PC-3 (cell line): ENCODE measurements around the gene KDELR1. TPM values are rescaled to one million over a fixed set of nuclear protein-coding genes. Genes with fewer than 3 reads are reported as not detected.
A peak's percentile ranks its signal among the peaks of the same experiment; 100 is the strongest.

Experiments
- ATAC-seq: fragments of 200-7000 bp; cut with Tn5 transposase; 2 replicates; pipeline ENCODE4 v1.9.1; 2020; ENCODE audit warnings: mild to moderate bottlenecking, moderate library complexity
- BruUV-seq: library from RNA; stranded (reverse); fragments of 400-500 nt; replicated peaks from 2 replicates; lab custom pipeline; 2021; lab: Mats Ljungman, UMichigan
- CTCF ChIA-PET: fragments of 300-600 bp; sonication (Branson Sonifier 250); formaldehyde crosslinking; loops from one replicate; lab custom pipeline; 2022; ENCODE audit warnings: antibody characterized with exemption; lab: Charles Lee
- POLR2A ChIA-PET: fragments of 300-600 bp; sonication (Branson Sonifier 250); formaldehyde crosslinking; loops from one replicate; lab custom pipeline; 2022; ENCODE audit warnings: antibody characterized with exemption; ENCODE audit not compliant: unreplicated experiment; lab: Charles Lee
- DNase-seq: peaks from one replicate; pipeline ENCODE4 v3.0.0-alpha.2; 2015
- H2AFZ ChIP-seq: fragments of 300-600 bp; sonication (generic); 2 replicates; pipeline ENCODE4 v1.6.0; 2016; ENCODE audit warnings: antibody characterized with exemption, low read length
- H3F3A ChIP-seq: fragments of 300-600 bp; sonication (generic); one replicate; pipeline ENCODE4 v1.6.0; 2017; ENCODE audit warnings: antibody characterized with exemption, low read length, control low read depth, mild to moderate bottlenecking; ENCODE audit not compliant: unreplicated experiment
- H3K27ac ChIP-seq: fragments of 300-600 bp; sonication (generic); 2 replicates; pipeline ENCODE4 v1.5.1; 2016; ENCODE audit warnings: mild to moderate bottlenecking, low read length
- H3K27me3 ChIP-seq: fragments of 300-600 bp; sonication (generic); 2 replicates; pipeline ENCODE4 v1.6.1; 2016; ENCODE audit warnings: low read length, mixed read lengths
- H3K36me3 ChIP-seq: fragments of 300-600 bp; sonication (generic); 2 replicates; pipeline ENCODE4 v1.6.1; 2016; ENCODE audit warnings: low read depth, mixed run types, low read length, mixed read lengths
- H3K4me1 ChIP-seq: fragments of 300-600 bp; sonication (generic); 2 replicates; pipeline ENCODE4 v1.5.1; 2016; ENCODE audit warnings: low read length; ENCODE audit not compliant: insufficient read depth
- H3K4me2 ChIP-seq: fragments of 300-600 bp; sonication (generic); 2 replicates; pipeline ENCODE4 v1.6.0; 2016; ENCODE audit warnings: low read length
- H3K4me3 ChIP-seq: fragments of 300-600 bp; sonication (generic); 2 replicates; pipeline ENCODE4 v1.5.1; 2016; ENCODE audit warnings: mild to moderate bottlenecking, low read length, mixed read lengths
- H3K79me2 ChIP-seq: fragments of 300-600 bp; sonication (generic); 2 replicates; pipeline ENCODE4 v1.6.1; 2017; ENCODE audit warnings: low read length, mixed read lengths
- H3K9ac ChIP-seq: fragments of 300-600 bp; sonication (generic); 2 replicates; pipeline ENCODE4 v1.6.0; 2016; ENCODE audit warnings: mild to moderate bottlenecking, low read length
- H3K9me2 ChIP-seq: fragments of 300-600 bp; sonication (generic); replicated peaks from 2 replicates; pipeline ENCODE4 v1.6.1; 2016; ENCODE audit warnings: mixed run types, low read length, mixed read lengths
- H3K9me3 ChIP-seq: fragments of 300-600 bp; sonication (generic); 2 replicates; pipeline ENCODE4 v1.6.1; 2016; ENCODE audit warnings: low read length, mixed read lengths
- H4K20me1 ChIP-seq: fragments of 300-600 bp; sonication (generic); 2 replicates; pipeline ENCODE4 v1.6.1; 2016; ENCODE audit warnings: low read length, mixed read lengths
- EZH2 ChIP-seq: fragments of 300-600 bp; sonication (generic); IDR thresholded peaks from one replicate; pipeline ENCODE4 v1.6.1; 2017; ENCODE audit warnings: antibody characterized with exemption, mild to moderate bottlenecking, low read length; ENCODE audit not compliant: unreplicated experiment
- EZH2phosphoT487 ChIP-seq: fragments of 300-600 bp; sonication (generic); IDR thresholded peaks from 2 replicates; pipeline ENCODE4 v1.6.1; 2018; ENCODE audit warnings: mild to moderate bottlenecking, antibody characterized with exemption, low read length, borderline replicate concordance
- intact Hi-C: fragments of 100-400 bp; cut with micrococcal nuclease; formaldehyde crosslinking; loops from 2 replicates; pipeline ENCODE4 v1.9.0; 2023
- total RNA-seq: library from RNA; depleted of rRNA; stranded (reverse); fragments of >200 nt; gene quantifications from 2 replicates; pipeline ENCODE4 v1.2.3, GENCODE V29; 2014; rRNA removed
- TF ChIP-seq, protein P1 (sequence below): fragments of 300-600 bp; sonication (generic); conservative IDR thresholded peaks from 2 replicates; pipeline ENCODE4 v1.5.1; 2017; ENCODE audit warnings: antibody characterized with exemption, low read depth, mild to moderate bottlenecking, low read length

Gene KDELR1
- total RNA-seq, 1 experiment from 2014 or later, result 90.2 TPM

DNA sequence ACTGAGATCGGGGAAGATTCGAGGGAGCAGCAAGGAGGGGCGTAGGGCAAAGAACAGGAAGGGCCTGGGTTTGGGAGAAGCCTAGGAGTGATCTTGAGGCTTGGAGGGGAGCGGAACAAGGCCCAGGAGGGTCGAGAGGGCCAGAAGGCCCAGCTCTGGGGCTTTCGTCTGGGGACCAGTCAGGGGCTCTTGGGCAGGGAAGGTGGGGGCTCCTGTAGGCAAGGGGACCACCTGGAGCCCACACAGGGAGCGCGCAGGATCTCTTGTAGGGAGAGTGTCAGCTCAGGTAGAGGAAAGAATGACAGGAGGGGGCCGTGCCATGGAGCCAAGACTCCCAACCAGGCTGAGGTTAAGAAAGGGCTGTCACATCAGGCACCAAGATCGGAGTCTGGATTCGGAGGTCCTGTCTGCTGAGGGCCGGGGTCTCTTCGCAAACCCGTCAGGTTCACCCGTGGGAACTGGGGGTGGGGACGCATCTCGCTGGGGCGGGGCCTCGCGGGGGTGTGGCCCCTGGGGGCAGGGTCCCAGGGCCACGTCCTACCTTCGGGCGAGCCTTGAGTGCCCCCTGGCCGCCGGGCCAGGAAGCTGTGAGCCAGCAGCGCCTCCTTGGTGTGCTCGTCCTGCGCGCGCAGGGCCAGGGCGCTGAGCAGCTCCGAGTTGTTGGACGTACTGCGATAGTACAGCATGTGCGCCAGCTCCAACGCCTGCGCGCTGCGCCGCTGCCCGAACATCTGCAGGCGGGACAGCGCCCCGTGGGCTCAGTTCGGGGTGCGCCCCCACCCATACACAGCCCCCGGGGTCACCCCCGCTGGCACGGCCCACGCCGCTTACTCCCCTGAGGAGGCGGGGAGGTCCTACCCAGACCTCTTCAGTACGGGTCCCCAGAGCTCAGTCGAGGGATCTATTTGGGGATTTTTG, 57.6 kb downstream of the KDELR1 start:
- Histone ChIP-seq H3K4me2 (peak overlapping the region; percentile 90), H3F3A (no peaks in the 10 kb centered on the region), H4K20me1 (no peaks in the 10 kb centered on the region), H3K4me3 (peak overlapping the region; percentile 69), H3K27ac (peak overlapping the region; percentile 28), H3K9ac (peak overlapping the region; percentile 71), H3K79me2 (no peaks in the 10 kb centered on the region), H3K4me1 (peaks cover 13% of the 10 kb centered on the region), H2AFZ (peak overlapping the region; percentile 91), H3K9me2 (no peaks in the 10 kb centered on the region), H3K36me3 (no peaks in the 10 kb centered on the region), H3K9me3 (no peaks in the 10 kb centered on the region), H3K27me3 (no peaks in the 10 kb centered on the region)
- ATAC-seq (peak; percentile 78), DNase-seq (peak; percentile 91)
- CTCF ChIA-PET, result interaction anchor here (0.8 to 2.6 kb wide), 8 partner anchors 7 to 58 kb away, joined by 3 to 38 read pairs (median 6); partner anchors contain the start of gene KDELR1
- POLR2A ChIA-PET, result interaction anchor here (0.6 to 1.4 kb wide), 4 partner anchors 7 to 65 kb away, joined by 4 to 11 read pairs (median 4); a partner anchor contains a TSS
- TF ChIP-seq EZH2phosphoT487, result no peak
- TF ChIP-seq, protein P1, sequence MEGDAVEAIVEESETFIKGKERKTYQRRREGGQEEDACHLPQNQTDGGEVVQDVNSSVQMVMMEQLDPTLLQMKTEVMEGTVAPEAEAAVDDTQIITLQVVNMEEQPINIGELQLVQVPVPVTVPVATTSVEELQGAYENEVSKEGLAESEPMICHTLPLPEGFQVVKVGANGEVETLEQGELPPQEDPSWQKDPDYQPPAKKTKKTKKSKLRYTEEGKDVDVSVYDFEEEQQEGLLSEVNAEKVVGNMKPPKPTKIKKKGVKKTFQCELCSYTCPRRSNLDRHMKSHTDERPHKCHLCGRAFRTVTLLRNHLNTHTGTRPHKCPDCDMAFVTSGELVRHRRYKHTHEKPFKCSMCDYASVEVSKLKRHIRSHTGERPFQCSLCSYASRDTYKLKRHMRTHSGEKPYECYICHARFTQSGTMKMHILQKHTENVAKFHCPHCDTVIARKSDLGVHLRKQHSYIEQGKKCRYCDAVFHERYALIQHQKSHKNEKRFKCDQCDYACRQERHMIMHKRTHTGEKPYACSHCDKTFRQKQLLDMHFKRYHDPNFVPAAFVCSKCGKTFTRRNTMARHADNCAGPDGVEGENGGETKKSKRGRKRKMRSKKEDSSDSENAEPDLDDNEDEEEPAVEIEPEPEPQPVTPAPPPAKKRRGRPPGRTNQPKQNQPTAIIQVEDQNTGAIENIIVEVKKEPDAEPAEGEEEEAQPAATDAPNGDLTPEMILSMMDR, result peak; percentile 81
- TF ChIP-seq EZH2, result no peak
- no TSS peak for BruUV-seq
- intact Hi-C loops, result loop anchor here (1.0 to 2.0 kb wide), 2 partner anchors 12 to 67 kb away; a partner anchor contains a TSS

DNA sequence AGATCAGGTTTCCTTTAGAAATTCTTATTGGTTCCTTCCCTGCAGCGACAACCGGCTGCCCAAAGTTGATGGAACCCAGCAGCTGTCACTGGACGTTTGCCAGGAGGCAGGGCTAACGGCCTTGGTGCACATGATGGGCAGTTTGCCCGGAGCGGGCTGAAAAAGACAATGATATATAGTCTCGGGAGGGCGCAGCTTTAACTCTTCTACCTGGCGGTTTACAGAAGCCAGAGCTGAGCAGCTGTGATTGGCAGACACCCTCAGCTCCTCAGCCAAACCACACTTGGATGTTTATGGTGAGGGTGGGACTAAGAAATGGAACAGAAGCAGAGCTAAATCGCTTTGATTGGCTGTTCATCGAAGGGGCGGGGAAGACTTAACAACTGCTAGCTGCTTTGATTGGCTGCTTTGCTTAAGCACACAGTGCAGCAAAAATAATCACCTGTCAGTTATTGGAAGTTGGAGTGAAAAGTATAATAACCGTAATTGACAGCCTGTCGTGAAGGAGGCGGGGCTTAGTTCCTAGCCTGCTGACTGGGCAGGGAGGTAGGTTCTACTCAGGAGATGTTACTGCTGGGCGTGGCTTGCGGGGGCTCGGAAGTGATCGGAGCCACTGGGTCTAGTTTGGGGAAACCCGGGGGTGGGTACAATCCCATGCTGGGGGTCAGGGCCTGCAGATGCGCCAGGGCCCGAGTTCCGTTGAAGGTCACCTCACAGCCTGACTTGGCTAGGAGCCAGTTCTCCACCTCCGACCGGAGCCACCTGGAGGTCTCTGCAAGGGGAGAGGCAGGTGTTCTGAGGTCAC, 58.5 kb downstream of the KDELR1 start:
- Histone ChIP-seq H3K27me3 (no peaks in the 10 kb centered on the region), H3K9ac (peak overlapping the region; percentile 35), H3K27ac (peak overlapping the region; percentile 28), H3K4me2 (peak overlapping the region; percentile 90), H3F3A (no peaks in the 10 kb centered on the region), H3K9me3 (no peaks in the 10 kb centered on the region), H3K36me3 (no peaks in the 10 kb centered on the region), H4K20me1 (no peaks in the 10 kb centered on the region), H3K4me3 (peak overlapping the region; percentile 69), H2AFZ (peak overlapping the region; percentile 70), H3K79me2 (no peaks in the 10 kb centered on the region), H3K4me1 (peaks cover 13% of the 10 kb centered on the region), H3K9me2 (no peaks in the 10 kb centered on the region)
- DNase-seq (peak; percentile 97), ATAC-seq (peak; percentile 70)
- CTCF ChIA-PET, result interaction anchor here (0.5 to 2.6 kb wide), 9 partner anchors 8 to 373 kb away, joined by 3 to 38 read pairs (median 5); partner anchors contain the start of gene KDELR1
- intact Hi-C loops, result loop anchor here (1.0 to 2.0 kb wide), 2 partner anchors 12 to 66 kb away; a partner anchor contains a TSS
- POLR2A ChIA-PET, result interaction anchor here (0.6 to 1.4 kb wide), 4 partner anchors 8 to 31 kb away, joined by 3 to 11 read pairs (median 4); partner anchors contain the start of genes SYNGR4 and TMEM143
- TF ChIP-seq, protein P1, result no peak
- TF ChIP-seq EZH2 (no peak), EZH2phosphoT487 (no peak)
- no TSS peak for BruUV-seq

Other genes starting within 250 kb of the KDELR1 start
- gene LIG1, start 221.2 kb downstream of the KDELR1 start, total RNA-seq, result 67.5 and 85.1 TPM in 2 replicates
- 1.8 and 2.6 TPM in 2 replicates for gene ZSWIM9, start 220.9 kb downstream of the KDELR1 start, total RNA-seq
- 6.8 and 8.7 TPM in 2 replicates for gene CARD8, start 135.6 kb downstream of the KDELR1 start, total RNA-seq
- gene ZNF114, start 121.5 kb downstream of the KDELR1 start, total RNA-seq, result 0.29 and 0.40 TPM in 2 replicates
- gene EMP3, start 66.0 kb downstream of the KDELR1 start, total RNA-seq, result 31.9 and 38.1 TPM in 2 replicates
- 1.3 and 7.1 TPM in 2 replicates for gene TMEM143, start 27.6 kb downstream of the KDELR1 start, total RNA-seq
- not detected in 2 replicates for gene SYNGR4, start 27.2 kb downstream of the KDELR1 start, total RNA-seq
- 0.51 and 1.0 TPM in 2 replicates for gene GRIN2D, start 2.1 kb upstream of the KDELR1 start, total RNA-seq
- 33.2 and 46.7 TPM in 2 replicates for gene GRWD1, start 54.4 kb upstream of the KDELR1 start, total RNA-seq
- gene KCNJ14, start 64.0 kb upstream of the KDELR1 start, total RNA-seq, result 1.4 and 2.2 TPM in 2 replicates
- gene CYTH2, start 77.8 kb upstream of the KDELR1 start, total RNA-seq, result 50.5 and 58.6 TPM in 2 replicates
- gene LMTK3, start 120.3 kb upstream of the KDELR1 start, total RNA-seq, result 4.8 and 8.3 TPM in 2 replicates
- 4.8 and 6.7 TPM in 2 replicates for gene SULT2B1, start 160.6 kb upstream of the KDELR1 start, total RNA-seq
- gene SPACA4, start 215.2 kb upstream of the KDELR1 start, total RNA-seq, result not detected in 2 replicates
- 4.6 and 4.7 TPM in 2 replicates for gene FAM83E, start 223.5 kb upstream of the KDELR1 start, total RNA-seq
- gene RPL18, start 227.6 kb upstream of the KDELR1 start, total RNA-seq, result 1,237 and 1,503 TPM in 2 replicates
- 8.5 and 8.6 TPM in 2 replicates for gene SPHK2, start 228.0 kb upstream of the KDELR1 start, total RNA-seq
- gene DBP, start 245.8 kb upstream of the KDELR1 start, total RNA-seq, result 9.0 and 12.2 TPM in 2 replicates